GM21360 (cell line): ENCODE data around the gene MED31.
A peak's percentile ranks its signal among the peaks of the same experiment; 100 is the strongest.
"Not testable (repeated sequence)": the region's sequence is repeated elsewhere in the genome, so short reads cannot be mapped to it uniquely, and the experiment has no call there.

ENCODE experiments used
- ATAC-seq: cut with Tn5 transposase; IDR thresholded peaks from one replicate; pipeline ENCODE4 v1.9.1; 2021; ENCODE audit warnings: mild to moderate bottlenecking, moderate library complexity; ENCODE audit not compliant: unreplicated experiment

MED31 gene

GRCh38 chr17:6677946-6678345 lies 26.5 kb upstream of the MED31 start:
- ATAC-seq, result no peak

GRCh38 chr17:6677158-6677831 lies 25.9 kb upstream of the MED31 start:
- ATAC-seq, result no peak

DNA sequence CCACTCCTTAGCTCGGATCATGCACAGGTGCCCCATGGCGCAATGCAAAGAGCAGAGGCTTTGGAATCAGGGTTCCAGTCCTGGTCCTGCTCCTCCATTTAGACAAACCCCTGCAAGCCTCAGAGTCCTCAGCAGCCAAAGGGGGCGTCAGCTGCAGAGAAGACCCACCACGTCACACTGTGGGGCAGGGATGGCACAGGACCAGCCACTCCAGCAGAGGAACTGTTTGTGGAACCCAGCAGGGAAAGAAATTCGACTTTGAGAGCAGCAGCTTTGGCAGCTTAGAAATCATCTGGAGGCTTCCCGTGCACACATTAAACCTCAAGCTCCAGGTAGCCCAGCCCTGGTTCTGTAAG lies 25.4 kb upstream of the MED31 start:
- ATAC-seq, result no peak

- ATAC-seq, result no peak
Measured at GRCh38 chr17:6675201-6675825, 23.9 kb upstream of the MED31 start.

DNA sequence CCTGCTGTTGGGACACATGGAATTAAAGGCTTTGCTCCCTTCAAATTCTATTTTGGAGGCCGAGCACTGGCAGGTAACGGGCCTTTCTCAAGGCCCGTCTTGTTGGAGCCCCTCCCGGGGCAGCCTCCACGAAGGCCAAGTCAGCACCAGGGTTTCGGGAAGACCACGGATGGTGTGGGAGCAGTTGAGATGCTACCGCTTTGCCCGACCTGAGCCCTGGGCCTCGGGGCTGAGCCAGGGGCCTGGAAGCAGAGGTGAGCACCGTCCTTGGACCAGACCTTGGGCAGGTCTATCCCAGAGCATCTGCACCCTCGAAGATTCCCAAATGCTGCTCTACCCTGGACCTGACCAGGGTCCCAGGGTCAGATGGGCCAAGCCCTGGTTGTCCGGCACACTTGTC lies 23.2 kb upstream of the MED31 start:
- ATAC-seq, result no peak

GRCh38 chr17:6671431-6671830 lies 20.0 kb upstream of the MED31 start:
- no peak for ATAC-seq

DNA sequence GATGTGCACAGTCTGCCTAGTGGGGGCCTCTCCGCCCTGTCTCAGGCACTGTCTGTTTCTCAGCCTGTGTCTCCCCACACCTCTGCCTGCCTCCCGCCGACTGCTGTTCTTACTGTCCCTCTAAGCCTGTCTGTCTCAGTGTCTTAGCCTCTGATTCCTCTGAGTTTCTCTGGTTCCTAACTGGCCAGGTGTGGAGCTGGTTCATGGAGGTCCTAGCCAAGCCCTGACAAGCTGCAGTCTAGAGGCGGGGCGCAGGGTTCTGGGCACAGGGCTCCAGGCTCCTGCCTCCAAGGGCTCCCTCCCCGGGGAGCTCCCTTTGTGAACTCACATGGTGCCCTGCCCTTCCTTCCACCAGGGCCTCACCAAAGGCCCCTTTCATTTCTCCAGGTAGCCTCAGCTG lies 19.6 kb upstream of the MED31 start:
- ATAC-seq, result no peak

- no peak for ATAC-seq
Measured at GRCh38 chr17:6670571-6670970, 19.2 kb upstream of the MED31 start.

DNA sequence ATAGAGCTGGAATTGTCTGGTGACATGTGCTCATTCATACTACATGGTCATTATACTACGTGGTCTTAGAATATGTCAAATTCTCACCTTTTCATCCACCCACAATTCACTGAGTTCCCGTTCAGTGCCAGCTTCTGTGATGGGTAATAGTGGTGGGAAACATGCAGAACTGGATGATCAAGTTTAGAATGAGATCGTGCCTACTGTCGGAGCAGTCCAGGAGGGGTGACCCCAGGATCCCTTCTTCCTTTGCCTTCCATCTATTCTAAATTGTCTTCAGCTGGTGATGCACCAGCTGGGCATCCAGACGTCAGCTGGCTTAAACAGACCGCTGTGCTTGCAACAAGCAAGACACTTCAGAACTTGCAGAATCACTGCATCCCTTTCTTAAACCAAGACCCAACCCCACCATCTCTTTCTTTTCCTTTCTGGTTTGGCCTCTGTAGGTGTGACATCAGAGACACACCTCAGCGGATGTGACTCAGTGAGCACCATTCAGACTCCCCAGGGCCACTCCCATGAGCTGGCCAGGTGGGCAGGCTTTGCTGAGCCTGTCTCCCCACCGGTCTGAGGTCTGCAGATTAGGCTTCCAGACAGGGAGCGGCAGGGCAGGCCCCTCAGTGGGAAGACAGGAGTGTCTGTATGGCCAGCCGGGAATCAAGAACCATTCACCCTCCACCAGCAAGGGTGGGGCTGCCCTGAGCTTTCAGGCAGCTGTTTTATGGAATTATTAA lies 18.2 kb upstream of the MED31 start:
- ATAC-seq, result no peak

DNA sequence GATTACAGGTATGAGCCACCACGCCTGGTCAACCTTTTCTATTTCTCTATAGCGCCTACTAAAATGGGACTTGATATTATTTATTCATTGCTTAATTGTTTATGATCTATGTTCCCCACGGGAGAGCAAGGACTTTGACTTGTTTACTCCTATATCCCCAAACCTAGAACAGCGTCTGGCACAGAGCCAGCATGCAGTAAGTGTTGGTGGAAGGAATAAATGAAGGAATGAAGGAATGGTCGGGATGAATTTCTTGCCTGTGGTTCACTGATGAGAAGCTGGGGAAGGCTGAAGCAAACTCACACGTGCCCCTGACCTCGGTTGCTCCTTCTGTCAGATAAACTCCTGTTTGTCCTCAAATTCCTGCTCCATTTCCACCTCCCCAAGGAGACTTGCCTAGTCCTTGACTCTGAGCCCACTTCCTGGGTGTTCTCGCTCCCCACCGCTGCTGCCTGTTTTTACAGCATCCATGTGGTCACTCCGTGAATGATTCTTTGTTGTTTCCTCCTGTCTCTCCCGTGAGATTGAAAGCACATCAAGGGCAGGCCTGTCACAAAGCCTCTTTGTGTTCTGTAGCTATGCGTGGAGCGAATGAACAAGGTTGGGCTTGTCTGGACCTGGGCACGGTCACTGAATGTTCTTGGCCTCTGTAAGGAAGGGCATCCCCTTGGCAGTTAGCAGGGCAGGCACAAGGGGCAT lies 17.5 kb upstream of the MED31 start:
- no peak for ATAC-seq

- ATAC-seq, result no peak
Measured at GRCh38 chr17:6668219-6668618, 16.8 kb upstream of the MED31 start.

DNA sequence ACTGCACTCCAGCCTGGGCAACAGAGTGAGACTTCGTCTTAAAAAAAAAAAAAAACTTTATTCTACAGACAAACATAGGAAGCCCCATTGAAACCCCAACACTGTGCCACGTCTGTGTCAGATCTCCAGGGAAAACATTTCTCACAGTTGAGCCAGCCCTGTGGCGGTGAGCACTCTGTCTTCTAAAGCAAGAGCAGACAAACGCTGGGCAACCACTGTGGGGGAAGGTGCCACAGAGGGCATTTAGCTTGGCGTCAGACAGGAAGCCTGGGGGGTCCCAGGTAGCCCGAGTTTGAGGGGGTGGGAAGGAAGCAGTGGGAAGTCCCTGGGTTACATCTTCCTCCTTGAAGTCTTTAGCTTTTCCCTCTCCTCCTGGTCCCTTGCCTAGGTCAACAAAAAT lies 16.1 kb upstream of the MED31 start:
- ATAC-seq, result no peak

- no peak for ATAC-seq
Measured at GRCh38 chr17:6666557-6666956, 15.2 kb upstream of the MED31 start.

DNA sequence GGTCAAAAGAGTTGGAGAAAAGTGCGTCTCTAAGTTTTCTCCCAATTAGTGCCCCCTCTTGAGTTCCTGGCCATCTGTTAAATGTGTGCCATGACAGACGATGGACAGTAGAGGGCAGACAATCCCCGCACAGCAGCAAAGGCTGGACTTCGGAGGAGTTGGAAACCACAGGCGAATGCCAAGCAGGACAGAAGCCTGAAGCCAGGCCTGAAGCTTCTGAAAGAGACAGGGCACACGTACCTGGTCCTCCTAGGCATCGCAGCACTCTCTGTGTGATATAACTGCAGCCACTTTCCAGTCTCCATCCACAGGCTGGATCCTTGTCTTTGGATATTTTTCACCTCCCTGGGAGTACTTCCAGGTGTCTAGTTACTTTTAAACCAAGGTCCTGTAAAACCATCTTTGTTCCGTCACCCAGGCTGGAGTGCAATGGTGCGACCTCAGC lies 14.7 kb upstream of the MED31 start:
- no peak for ATAC-seq

DNA sequence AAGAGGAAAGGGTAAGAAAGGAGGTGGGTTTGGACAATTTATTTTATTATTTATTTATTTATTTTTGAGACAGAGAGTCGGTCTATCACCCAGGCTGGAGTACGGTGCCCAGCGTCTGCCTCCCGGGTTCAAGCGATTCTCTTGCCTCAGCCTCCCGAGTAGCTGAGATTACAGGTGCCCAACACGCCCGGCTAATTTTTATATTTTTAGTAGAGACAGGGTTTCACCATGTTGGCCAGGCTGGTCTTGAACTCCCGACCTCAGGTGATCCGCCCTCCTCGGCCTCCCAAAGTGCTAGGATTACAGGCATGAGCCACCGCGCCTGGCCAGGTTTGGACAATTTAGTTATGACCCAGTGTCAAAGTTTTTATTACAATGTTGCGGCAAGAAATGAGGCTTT lies 11.8 kb upstream of the MED31 start:
- ATAC-seq, result not testable (repeated sequence)

DNA sequence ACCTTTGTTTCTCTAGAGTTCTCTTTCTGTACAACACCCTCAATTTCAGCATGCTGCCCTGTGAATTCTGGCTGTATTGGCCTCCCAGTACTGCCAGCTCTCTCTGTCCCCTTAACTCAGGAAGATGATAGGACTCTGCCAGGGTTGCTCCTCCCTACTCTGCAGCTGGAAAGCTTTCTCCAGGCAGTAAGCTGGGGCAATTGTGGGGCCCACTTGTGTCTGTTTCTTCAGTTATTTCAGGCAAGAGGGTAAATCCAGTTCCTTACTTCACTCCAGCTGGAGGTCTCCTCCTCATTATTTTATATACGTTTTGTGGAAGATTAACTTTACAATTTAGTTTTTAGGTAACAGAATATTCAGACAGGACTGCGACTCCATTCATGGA lies 10.1 kb upstream of the MED31 start:
- ATAC-seq, result no peak

- peak; percentile 64 for ATAC-seq
Measured at GRCh38 chr17:6660805-6661463, 9.5 kb upstream of the MED31 start.

GRCh38 chr17:6660101-6660500 lies 8.7 kb upstream of the MED31 start:
- ATAC-seq, result no peak

DNA sequence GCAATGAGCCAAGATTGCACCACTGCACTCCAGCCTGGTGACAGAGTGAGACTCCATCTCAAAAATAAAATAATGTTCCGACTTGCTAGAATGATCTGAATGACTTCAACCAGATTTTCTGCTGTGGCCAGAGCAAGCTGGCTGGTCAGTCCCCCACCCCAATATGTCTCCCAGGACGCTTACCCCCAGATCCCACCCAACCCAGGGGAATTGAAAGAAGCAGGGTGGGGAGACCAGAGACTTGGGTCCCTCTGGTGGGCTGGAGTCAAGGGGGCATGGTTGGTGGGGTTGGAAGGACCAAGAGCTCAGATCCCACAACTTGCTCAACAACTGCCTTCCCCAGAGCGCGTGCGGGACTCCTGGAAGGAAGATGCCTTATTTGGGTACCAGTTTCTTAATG lies 7.0 kb upstream of the MED31 start:
- ATAC-seq, result not testable (repeated sequence)

DNA sequence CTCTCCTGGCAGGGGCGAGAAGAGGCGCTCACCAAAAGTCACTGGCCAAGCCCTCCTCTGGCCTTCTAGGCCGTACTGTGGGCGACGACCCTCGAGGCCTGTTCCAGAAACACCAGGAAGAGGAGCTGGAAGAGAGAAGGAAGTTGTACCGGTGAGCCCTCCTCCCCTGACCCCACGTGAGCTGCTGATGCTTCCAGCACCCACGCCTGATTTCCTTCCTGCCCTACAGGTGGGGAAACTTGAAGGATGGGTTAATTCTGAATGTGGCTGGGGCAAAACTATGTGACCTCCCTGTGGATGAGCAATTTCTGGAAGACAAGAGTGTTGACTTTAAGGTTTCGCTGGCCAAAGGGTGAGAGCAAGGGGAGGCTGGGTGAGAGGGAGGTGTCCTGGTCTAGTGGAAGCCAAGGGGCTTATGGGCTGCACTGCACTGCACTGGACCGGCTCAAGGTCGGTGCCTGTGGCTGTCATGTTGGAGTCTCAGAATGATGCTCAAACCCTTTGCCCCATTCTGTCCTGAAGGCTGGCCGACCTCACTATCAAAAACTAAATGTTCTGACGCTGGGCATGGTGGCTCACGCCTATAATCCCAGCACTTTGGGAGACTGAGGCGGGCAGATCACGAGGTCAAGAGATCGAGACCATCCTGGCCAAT lies 6.4 kb upstream of the MED31 start:
- no peak for ATAC-seq
